Esophagus squamous epithelium (tissue), 5 donors: ENCODE measurements around the gene UHRF2. TPM values are rescaled to one million over a fixed set of nuclear protein-coding genes. Genes with fewer than 3 reads are reported as not detected.
A peak's percentile ranks its signal among the peaks of the same experiment; 100 is the strongest.

Source experiments
- DNase-seq: peaks from one replicate; lab custom pipeline; 2025; lab: John Stamatoyannopoulos, UW
- H3K27ac ChIP-seq, 4 donors: fragments of 200-600 bp; sonication (generic); one replicate each; pipeline ENCODE4 v1.5.1; 2016 to 2019; ENCODE audit warnings: mild to moderate bottlenecking in 1 of 4
- H3K27me3 ChIP-seq, 4 donors: fragments of 200-600 bp; sonication (generic); 1 replicate in 3 of 4; 2 replicates in 1 of 4; pipeline versions ENCODE4 v1.5.1 to v1.6.0; 2017 to 2021; ENCODE audit warnings: antibody characterized with exemption in 1 of 4
- H3K36me3 ChIP-seq, 3 donors: fragments of 200-600 bp; sonication (generic); one replicate each; pipeline ENCODE4 v1.5.1; 2016 to 2019
- H3K4me1 ChIP-seq, 3 donors: fragments of 200-600 bp; sonication (generic); one replicate each; pipeline ENCODE4 v1.5.1; 2017 to 2019
- H3K4me3 ChIP-seq, 4 donors: fragments of 200-600 bp; sonication (generic); 1 replicate in 3 of 4; 2 replicates in 1 of 4; pipeline ENCODE4 v1.5.1; 2016 to 2019; ENCODE audit warnings: mild to moderate bottlenecking in 2 of 4, moderate library complexity in 1 of 4
- H3K9me3 ChIP-seq, 3 donors: fragments of 200-600 bp; sonication (generic); one replicate each; pipeline ENCODE4 v1.5.1; 2016 to 2019
- CTCF ChIP-seq, 6 experiments: fragments of 450-650 bp in 4 of 6; fragments of 200-600 bp in 2 of 6; sonication (generic) in 2 of 6; IDR thresholded peaks; one replicate each; pipeline ENCODE4 v1.5.1; 2016 to 2019; ENCODE audit warnings: antibody characterized with exemption in 6 of 6, mild to moderate bottlenecking in 4 of 6, moderate library complexity in 4 of 6
- POLR2A ChIP-seq, 4 donors: fragments of 450-650 bp; IDR thresholded peaks; one replicate each; pipeline ENCODE4 v1.6.1; 2017; ENCODE audit warnings: antibody characterized with exemption in 4 of 4, mild to moderate bottlenecking in 4 of 4, moderate library complexity in 3 of 4
- WGBS, 2 donors: methylation state at CpG; one replicate each; pipeline ENCODE4 v1.1.5; 2018; 5-methylcytosine and 5-hydroxymethylcytosine counted together
- intact Hi-C: fragments of 100-400 bp; cut with DNase I; formaldehyde crosslinking; loops from one replicate; pipeline ENCODE4 v1.15.0; 2022
- total RNA-seq, 4 donors: library from RNA; depleted of rRNA; stranded (reverse); fragments of >200 nt; gene quantifications; one replicate each; pipeline ENCODE4 v1.1.0, GENCODE V29; 2016
- donor health status: DM: yes; HTN: yes; CAD: no.

UHRF2 gene
- total RNA-seq, 4 donors from 2014 or later: 12.9 to 51.1 (median 22.1) TPM

- peak overlapping the region; percentile 59 to 98 (median 78) for H3K4me3 ChIP-seq
- intact Hi-C loops: no loop called here
- H3K9me3 ChIP-seq: no peaks in the 10 kb centered on the region
- WGBS, 2 donors: 1 to 2% methylated on average over 11 of the region's 11 CpGs
- TF ChIP-seq CTCF (IDR thresholded peaks at IDR 0.05) (no peak), POLR2A (IDR thresholded peaks at IDR 0.05) (no peak)
- peak overlapping the region; percentile 80 to 95 (median 90) for H3K27ac ChIP-seq
- peaks cover 0 to 62% (median 22%) of the 10 kb centered on the region in 3 donors for H3K4me1 ChIP-seq
- no peak for DNase-seq
- H3K36me3 ChIP-seq: no peaks in the 10 kb centered on the region
- no peaks in the 10 kb centered on the region for H3K27me3 ChIP-seq
These were observed 1.2 kb downstream of the UHRF2 start for GRCh38 chr9:6414247-6414641.

- peaks cover 0 to 71% (median 22%) of the 10 kb centered on the region in 3 donors for H3K4me1 ChIP-seq
- no peaks in the 10 kb centered on the region for H3K27me3 ChIP-seq
- peak overlapping the region in 1 of 4 donors; percentile 91 for H3K27ac ChIP-seq
- H3K4me3 ChIP-seq: peak overlapping the region in 2 of 4 donors; percentile 79 to 98
- no peaks in the 10 kb centered on the region for H3K9me3 ChIP-seq
- H3K36me3 ChIP-seq: no peaks in the 10 kb centered on the region
- no peak for DNase-seq
- TF ChIP-seq CTCF (IDR thresholded peaks at IDR 0.05) (no peak), POLR2A (IDR thresholded peaks at IDR 0.05) (no peak)
- WGBS, 2 donors: 41 to 47% methylated on average over 5 of the region's 5 CpGs
- intact Hi-C loops: no loop called here
These were observed 2.3 kb downstream of the UHRF2 start for GRCh38 chr9:6415266-6415665.

- intact Hi-C loops: no loop called here
- H3K27me3 ChIP-seq: no peaks in the 10 kb centered on the region
- H3K9me3 ChIP-seq: no peaks in the 10 kb centered on the region
- H3K4me3 ChIP-seq: no peak overlapping the region
- H3K27ac ChIP-seq: no peak overlapping the region
- peaks cover 0 to 4% (median 0%) of the 10 kb centered on the region in 3 donors for H3K36me3 ChIP-seq
- WGBS, 2 donors: 52 to 68% methylated on average over 3 of the region's 3 CpGs
- H3K4me1 ChIP-seq: peaks cover 0 to 65% (median 22%) of the 10 kb centered on the region in 3 donors
- DNase-seq: no peak
- TF ChIP-seq CTCF (IDR thresholded peaks at IDR 0.05) (no peak), POLR2A (IDR thresholded peaks at IDR 0.05) (no peak)
These were observed 4.2 kb downstream of the UHRF2 start for GRCh38 chr9:6417186-6417585.

- H3K27ac ChIP-seq: no peak overlapping the region
- H3K9me3 ChIP-seq: no peaks in the 10 kb centered on the region
- TF ChIP-seq POLR2A (IDR thresholded peaks at IDR 0.05): no peak
- TF ChIP-seq CTCF (IDR thresholded peaks at IDR 0.05): no peak
- peaks cover 0 to 17% (median 0%) of the 10 kb centered on the region in 3 donors for H3K36me3 ChIP-seq
- no peaks in the 10 kb centered on the region for H3K27me3 ChIP-seq
- 67 to 78% methylated on average over 3 of the region's 3 CpGs for WGBS, 2 donors
- DNase-seq: no peak
- H3K4me1 ChIP-seq: peaks cover 0 to 59% (median 18%) of the 10 kb centered on the region in 3 donors
- no peak overlapping the region for H3K4me3 ChIP-seq
- intact Hi-C loops: no loop called here
These were observed 5.8 kb downstream of the UHRF2 start for GRCh38 chr9:6418764-6419163.

- H3K9me3 ChIP-seq: no peaks in the 10 kb centered on the region
- H3K27ac ChIP-seq: no peak overlapping the region
- H3K36me3 ChIP-seq: peaks cover 0 to 38% (median 0%) of the 10 kb centered on the region in 3 donors
- intact Hi-C loops: no loop called here
- 24 to 29% methylated on average over 1 of the region's 1 CpG for WGBS, 2 donors
- no peak overlapping the region for H3K4me3 ChIP-seq
- no peak for TF ChIP-seq POLR2A (IDR thresholded peaks at IDR 0.05)
- TF ChIP-seq CTCF (IDR thresholded peaks at IDR 0.05): no peak
- H3K27me3 ChIP-seq: no peaks in the 10 kb centered on the region
- no peak for DNase-seq
- H3K4me1 ChIP-seq: peaks cover 0 to 29% (median 0%) of the 10 kb centered on the region in 3 donors
These were observed 11.9 kb downstream of the UHRF2 start for GRCh38 chr9:6424940-6425339.
